Panc1 (cell line): Measurements from ENCODE around the gene PCGF6.

Experiments
- CTCF ChIP-seq: fragments of 450-650 bp; IDR thresholded peaks from 2 replicates; pipeline ENCODE4 v1.5.1; 2017; ENCODE audit warnings: mild to moderate bottlenecking
- POLR2AphosphoS5 ChIP-seq: IDR thresholded peaks from 2 replicates; pipeline ENCODE4 v1.6.1; 2012; ENCODE audit warnings: mild to moderate bottlenecking, low read depth, low read length, moderate library complexity
- REST ChIP-seq, 2 experiments: IDR thresholded peaks; 2 replicates each; pipeline ENCODE4 v1.6.1; 2011 to 2012; ENCODE audit warnings: low read depth in 2 of 2, control low read depth in 1 of 2, low read length in 1 of 2, mild to moderate bottlenecking in 1 of 2, moderate library complexity in 1 of 2; ENCODE audit not compliant: insufficient read depth in 1 of 2
- TCF7L2 ChIP-seq: IDR thresholded peaks from 2 replicates; pipeline ENCODE4 v1.6.1; 2011; ENCODE audit warnings: mild to moderate bottlenecking, low read depth, low read length, inconsistent platforms

GRCh38 chr10:103256613-103257012, 94.3 kb downstream of the PCGF6 start:
- TF ChIP-seq CTCF (no peak), POLR2AphosphoS5 (no peak), TCF7L2 (no peak), REST (IDR thresholded peaks at IDR 0.05; ENCODE audit: insufficient read depth in 1 of 2, low read depth in 2 of 2, low read length in 1 of 2) (no peak)
